ENCODE data around the gene CDH3. TPM values are rescaled to one million over a fixed set of nuclear protein-coding genes. Genes with fewer than 3 reads are reported as not detected.
A peak's percentile ranks its signal among the peaks of the same experiment; 100 is the strongest.

Gene CDH3
- total and polyA plus RNA-seq, 2 of the 8 experiments (the other 6 are each of a cell fraction or from before 2014, with no cell fraction given) = 146 to 171 TPM

DNA sequence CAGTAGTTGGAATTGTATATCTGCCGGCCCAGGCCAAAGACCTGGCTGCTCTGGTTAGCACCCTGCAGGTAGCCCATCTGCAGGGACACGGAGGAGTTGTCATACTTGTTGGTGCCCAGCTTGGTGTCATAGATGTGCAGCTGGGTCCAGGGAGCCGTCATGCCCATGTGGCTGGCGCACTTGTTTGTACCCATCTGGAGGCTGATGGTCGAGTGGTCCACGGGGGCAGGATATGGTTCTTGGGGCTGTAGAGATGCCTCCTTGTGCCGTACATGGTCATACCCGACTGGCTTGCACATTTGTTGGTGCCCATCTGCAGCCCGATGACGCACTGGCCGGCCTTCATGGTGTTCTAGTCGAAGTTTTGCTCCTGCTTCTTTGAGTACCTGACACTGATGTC, 6.0 kb downstream of the CDH3 start:
- Histone ChIP-seq H3K4me3 (ENCODE audit: extremely low read depth in 1 of 4, insufficient read depth in 2 of 4, low read depth in 3 of 4, low read length in 4 of 4) (no peak overlapping the region), H4K91ac (replicated peaks; ENCODE audit: insufficient read length, low read length) (no peak overlapping the region), H2BK12ac (ENCODE audit: low read depth, low read length) (no peak overlapping the region), H3K23ac (ENCODE audit: insufficient read length) (no peak overlapping the region), H2BK20ac (ENCODE audit: low read length) (no peak overlapping the region), H3K36me3 (ENCODE audit: control insufficient read depth in 2 of 4, insufficient read depth in 4 of 4, low read length in 3 of 4) (peaks cover 0 to 16% (median 0%) of the 10 kb centered on the region in 4 experiments; a peak in 4 of 8 replicates), H3K79me1 (ENCODE audit: low read depth, low read length) (peaks cover 20% of the 10 kb centered on the region), H2BK120ac (replicated peaks; ENCODE audit: low read depth, low read length) (no peak overlapping the region), H3K79me2 (ENCODE audit: control insufficient read depth in 1 of 2, insufficient read depth in 2 of 2, low read length in 2 of 2) (peaks cover 24 to 80% of the 10 kb centered on the region in 2 experiments), H2BK5ac (ENCODE audit: low read depth, low read length) (no peak overlapping the region), H2AFZ (ENCODE audit: low read length) (no peak overlapping the region), H3K27ac (ENCODE audit: low read depth, low read length) (no peak overlapping the region), H3K18ac (ENCODE audit: extremely low read depth, low read length) (no peak overlapping the region), H3K56ac (replicated peaks; ENCODE audit: insufficient read length, low read depth, low read length) (no peak overlapping the region), H3K9ac (replicated peaks in 1 of 4; ENCODE audit: extremely low read depth in 1 of 4, low read depth in 3 of 4, low read length in 3 of 4) (no peak overlapping the region), H3K4ac (replicated peaks; ENCODE audit: insufficient read length, low read depth, low read length) (no peak overlapping the region), H3K4me1 (replicated peaks in 1 of 4; ENCODE audit: control insufficient read depth in 3 of 4, insufficient read depth in 4 of 4, low read length in 3 of 4) (peaks cover 0 to 13% (median 4%) of the 10 kb centered on the region in 4 experiments), H3K4me2 (ENCODE audit: insufficient read depth in 1 of 2, low read depth in 2 of 2, low read length in 2 of 2) (no peak overlapping the region), H3K14ac (ENCODE audit: insufficient read length) (no peak overlapping the region), H4K20me1 (replicated peaks in 1 of 2; ENCODE audit: control insufficient read depth in 1 of 2, insufficient read depth in 2 of 2, low read length in 2 of 2) (peaks cover 8 to 20% of the 10 kb centered on the region in 2 experiments), H3K9me3 (ENCODE audit: insufficient read depth in 2 of 2, low read depth in 1 of 2, low read length in 1 of 2) (no peaks in the 10 kb centered on the region), H3K27me3 (replicated peaks in 1 of 4; ENCODE audit: control insufficient read depth in 3 of 4, extremely low read depth in 1 of 4, insufficient read depth in 3 of 4, low read length in 3 of 4) (no peaks in the 10 kb centered on the region), H4K8ac (ENCODE audit: extremely low read depth, insufficient read depth, low read length) (no peak overlapping the region), H2BK15ac (ENCODE audit: low read length) (no peak overlapping the region), H4K5ac (ENCODE audit: insufficient read length, low read depth, low read length) (no peak overlapping the region), H3K23me2 (ENCODE audit: low read depth, low read length) (peaks cover 1% of the 10 kb centered on the region; the same call in 1 of the 2 replicates), H2AK5ac (ENCODE audit: low read depth, low read length) (no peak overlapping the region)
- TF ChIP-seq POLR2AphosphoS5 (IDR thresholded peaks at IDR 0.05; ENCODE audit: low read depth, low read length) = peak; percentile 37; the same call in 1 of the 2 replicates
- TF ChIP-seq, protein P1, sequence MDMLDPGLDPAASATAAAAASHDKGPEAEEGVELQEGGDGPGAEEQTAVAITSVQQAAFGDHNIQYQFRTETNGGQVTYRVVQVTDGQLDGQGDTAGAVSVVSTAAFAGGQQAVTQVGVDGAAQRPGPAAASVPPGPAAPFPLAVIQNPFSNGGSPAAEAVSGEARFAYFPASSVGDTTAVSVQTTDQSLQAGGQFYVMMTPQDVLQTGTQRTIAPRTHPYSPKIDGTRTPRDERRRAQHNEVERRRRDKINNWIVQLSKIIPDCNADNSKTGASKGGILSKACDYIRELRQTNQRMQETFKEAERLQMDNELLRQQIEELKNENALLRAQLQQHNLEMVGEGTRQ (IDR thresholded peaks at IDR 0.05; ENCODE audit: low read length) = no peak
- DNase-seq (ENCODE audit: low read depth in 1 of 2, low spot score in 2 of 2) (no peak), FAIRE-seq (no peak)
- CTCF ChIA-PET (ENCODE audit: partially characterized antibody) = interaction anchor here (1.2 to 1.6 kb wide), 2 partner anchors 19 to 52 kb away, joined by 3 to 4 read pairs; no protein-coding TSS in a partner anchor
- POLR2A ChIA-PET (ENCODE audit: partially characterized antibody) = interaction anchor here (0.8 to 7.7 kb wide), 5 partner anchors 6 to 81 kb away, joined by 3 to 81 read pairs (median 6); no protein-coding TSS in a partner anchor
- WGBS, 2 experiments (ENCODE audit: extremely low coverage in 1 of 2, insufficient coverage in 1 of 2, insufficient read length in 1 of 2, insufficient replicate concordance in 2 of 2, low coverage in 1 of 2, low lambda C conversion rate in 2 of 2, missing lambda C conversion rate in 1 of 2) = 92% methylated on average over 12 of the region's 12 CpGs; no CpG with 5 or more reads in 1 of the 2 experiments
